ENCODE results near the gene SPEG.

Gene SPEG

GRCh38 chr2:219530048-219530963 is 95.7 kb downstream of the SPEG start:
- in situ Hi-C loops (cut with MboI; ENCODE audit: low sequenced_read_pairs, unreplicated experiment) = loop anchor here (5.0 to 10.0 kb wide), 2 partner anchors 128 to 164 kb away; no protein-coding TSS in a partner anchor
- peak; percentile 94 for DNase-seq (ENCODE audit: low spot score)
- TF ChIP-seq CTCF (IDR thresholded peaks at IDR 0.05; ENCODE audit: borderline replicate concordance, control extremely low read depth, extremely low read depth, insufficient read depth, missing control alignments) = peak; percentile 87

- in situ Hi-C loops (cut with MboI; ENCODE audit: low sequenced_read_pairs, unreplicated experiment) = loop anchor here (5.0 to 10.0 kb wide), 2 partner anchors 130 to 163 kb away; no protein-coding TSS in a partner anchor
- no peak for DNase-seq (ENCODE audit: low spot score)
- TF ChIP-seq CTCF (IDR thresholded peaks at IDR 0.05; ENCODE audit: borderline replicate concordance, control extremely low read depth, extremely low read depth, insufficient read depth, missing control alignments) = no peak
Observed at GRCh38 chr2:219531639-219532377, 97.2 kb downstream of the SPEG start.

GRCh38 chr2:219532378-219532649 is 97.7 kb downstream of the SPEG start:
- no peak for TF ChIP-seq CTCF (IDR thresholded peaks at IDR 0.05; ENCODE audit: borderline replicate concordance, control extremely low read depth, extremely low read depth, insufficient read depth, missing control alignments)
- in situ Hi-C loops (cut with MboI; ENCODE audit: low sequenced_read_pairs, unreplicated experiment) = loop anchor here (5.0 to 10.0 kb wide), 2 partner anchors 130 to 162 kb away; no protein-coding TSS in a partner anchor
- DNase-seq (ENCODE audit: low spot score) = no peak

- no peak for DNase-seq (ENCODE audit: low spot score)
- TF ChIP-seq CTCF (IDR thresholded peaks at IDR 0.05; ENCODE audit: borderline replicate concordance, control extremely low read depth, extremely low read depth, insufficient read depth, missing control alignments) = no peak
- in situ Hi-C loops (cut with MboI; ENCODE audit: low sequenced_read_pairs, unreplicated experiment) = loop anchor here (5.0 to 10.0 kb wide), 2 partner anchors 132 to 161 kb away; no protein-coding TSS in a partner anchor
Observed at GRCh38 chr2:219533930-219534661, 99.5 kb downstream of the SPEG start.

GRCh38 chr2:219536425-219536824 is 101.8 kb downstream of the SPEG start:
- in situ Hi-C loops (cut with MboI; ENCODE audit: low sequenced_read_pairs, unreplicated experiment) = loop anchor here (10.0 kb wide), 1 partner anchor 158 kb away; no protein-coding TSS in a partner anchor
- no peak for TF ChIP-seq CTCF (IDR thresholded peaks at IDR 0.05; ENCODE audit: borderline replicate concordance, control extremely low read depth, extremely low read depth, insufficient read depth, missing control alignments)
- no peak for DNase-seq (ENCODE audit: low spot score)

- no peak for TF ChIP-seq CTCF (IDR thresholded peaks at IDR 0.05; ENCODE audit: borderline replicate concordance, control extremely low read depth, extremely low read depth, insufficient read depth, missing control alignments)
- no peak for DNase-seq (ENCODE audit: low spot score)
- in situ Hi-C loops (cut with MboI; ENCODE audit: low sequenced_read_pairs, unreplicated experiment) = loop anchor here (10.0 kb wide), 1 partner anchor 158 kb away; no protein-coding TSS in a partner anchor
Observed at GRCh38 chr2:219536967-219537366, 102.3 kb downstream of the SPEG start.
